Kidney (tissue), 14 donors: Measurements from ENCODE around the gene MSL3. TPM values are rescaled to one million over a fixed set of nuclear protein-coding genes. Genes with fewer than 3 reads are reported as not detected.

Source experiments
- DNase-seq, 5 donors: peaks; one replicate each; pipeline ENCODE4 v3.0.0-alpha.2; 2013 to 2020
- FAIRE-seq: peaks from 2 replicates; lab custom pipeline; 2012; peaks lifted over from hg19 to GRCh38; lab: Jason Lieb, UNC
- H3K27ac ChIP-seq, 2 donors: one replicate each; pipeline ENCODE4 v1.7.0; 2013; ENCODE audit warnings: low read depth in 2 of 2, low read length in 2 of 2, inconsistent platforms in 1 of 2
- H3K27me3 ChIP-seq: one replicate; pipeline ENCODE4 v1.7.1; 2013; ENCODE audit warnings: low read length, inconsistent platforms; ENCODE audit not compliant: control insufficient read depth, insufficient read depth
- H3K36me3 ChIP-seq, 3 donors: one replicate each; pipeline versions ENCODE4 v1.7.0 to v1.7.1; 2013; ENCODE audit warnings: low read length in 3 of 3, control low read depth in 1 of 3, inconsistent platforms in 1 of 3; ENCODE audit not compliant: insufficient read depth in 3 of 3, control insufficient read depth in 2 of 3
- H3K4me1 ChIP-seq, 3 donors: one replicate each; pipeline versions ENCODE4 v1.7.0 to v1.7.1; 2013; ENCODE audit warnings: low read length in 3 of 3, inconsistent platforms in 1 of 3, low read depth in 1 of 3; ENCODE audit not compliant: control insufficient read depth in 2 of 3, insufficient read depth in 2 of 3
- H3K4me3 ChIP-seq, 3 donors: one replicate each; pipeline versions ENCODE4 v1.7.0 to v1.8.1; 2013; ENCODE audit warnings: low read length in 3 of 3, control low read depth in 1 of 3, inconsistent platforms in 1 of 3
- H3K9ac ChIP-seq, 3 donors: one replicate each; pipeline versions ENCODE4 v1.7.0 to v1.7.1; 2013; ENCODE audit warnings: low read length in 3 of 3, control low read depth in 1 of 3, inconsistent platforms in 1 of 3
- H3K9me3 ChIP-seq, 3 donors: one replicate each; pipeline versions ENCODE4 v1.7.0 to v1.7.1; 2013; ENCODE audit warnings: low read length in 3 of 3, control low read depth in 1 of 3, inconsistent platforms in 1 of 3; ENCODE audit not compliant: control insufficient read depth in 2 of 3, insufficient read depth in 1 of 3
- CTCF ChIP-seq: IDR thresholded peaks from 3 replicates; pipeline ENCODE4 v1.5.1; 2012; ENCODE audit warnings: mild to moderate bottlenecking, moderate library complexity, borderline replicate concordance; ENCODE audit not compliant: insufficient read depth; ENCODE audit errors: extremely low read depth
- intact Hi-C: fragments of 100-400 bp; cut with DNase I; formaldehyde crosslinking; loops from one replicate; pipeline ENCODE4 v1.11.1; 2022
- polyA plus RNA-seq: library from polyadenylated mRNA; stranded (reverse); fragments of 350-450 nt; fragmentation: Illumina TruSeq; extraction: RNeasy Lipid Tissue Mini Kit (QIAGEN cat#74804); gene quantifications from one replicate; pipeline ENCODE4 v1.2.3, GENCODE V29; 2014; ENCODE audit warnings: low read depth, low replicate concordance; ENCODE audit not compliant: insufficient read depth
- total RNA-seq: library from RNA; stranded (reverse); fragmentation: NEBNext Ultra II Directional; extraction: Animal tissue kit (Norgen Biotek cat#: 25700); gene quantifications from one replicate; pipeline ENCODE4 v1.2.1, GENCODE V29; 2021
- donor health status: control.
- donor health status: control.
- donor health status: control.
- donor health status: control.
- donor health status: control.
- donor health status: DM: yes; HTN: yes; CAD: no.
- donor health status: Normal renal cell carcinoma (clear cell type).

The MSL3 gene
- total and polyA plus RNA-seq, 2 donors from 2014 or later = 16.3 to 27.1 TPM

- peak; percentile 97 for FAIRE-seq
Observed at GRCh38 chrX:11724122-11725017, 33.7 kb upstream of the MSL3 start.

GRCh38 chrX:11725631-11726442, 32.2 kb upstream of the MSL3 start:
- no peaks in the 10 kb centered on the region for H3K4me1 ChIP-seq
- no peak for FAIRE-seq
- no peaks in the 10 kb centered on the region for H3K9me3 ChIP-seq
- H3K27me3 ChIP-seq = no peaks in the 10 kb centered on the region
- no peak overlapping the region for H3K9ac ChIP-seq
- intact Hi-C loops = loop anchor here (10.0 kb wide), 1 partner anchor 191 kb away; no protein-coding TSS in a partner anchor
- no peak overlapping the region for H3K4me3 ChIP-seq
- no peak overlapping the region for H3K27ac ChIP-seq
- DNase-seq = no peak
- TF ChIP-seq CTCF = no peak
- H3K36me3 ChIP-seq = no peaks in the 10 kb centered on the region

More at GRCh38 chrX:11724122-11725017, 33.7 kb upstream of the MSL3 start:
- H3K27me3 ChIP-seq = no peaks in the 10 kb centered on the region
- intact Hi-C loops = loop anchor here (10.0 kb wide), 1 partner anchor 190 kb away; no protein-coding TSS in a partner anchor
- no peaks in the 10 kb centered on the region for H3K9me3 ChIP-seq
- H3K27ac ChIP-seq = no peak overlapping the region
- no peak overlapping the region for H3K4me3 ChIP-seq
- peak; percentile 65 for TF ChIP-seq CTCF
- no peak overlapping the region for H3K9ac ChIP-seq
- H3K4me1 ChIP-seq = no peaks in the 10 kb centered on the region
- no peaks in the 10 kb centered on the region for H3K36me3 ChIP-seq
- peak in 3 of 5 donors; percentile 27 to 58 (median 27) for DNase-seq

GRCh38 chrX:11728556-11728955, 29.5 kb upstream of the MSL3 start:
- DNase-seq (no peak), FAIRE-seq (no peak)
- no peaks in the 10 kb centered on the region for H3K9me3 ChIP-seq
- no peaks in the 10 kb centered on the region for H3K36me3 ChIP-seq
- intact Hi-C loops = loop anchor here (10.0 kb wide), 1 partner anchor 194 kb away; no protein-coding TSS in a partner anchor
- no peak overlapping the region for H3K27ac ChIP-seq
- TF ChIP-seq CTCF = no peak
- H3K4me3 ChIP-seq = no peak overlapping the region
- H3K27me3 ChIP-seq = peaks cover under 1% of the 10 kb centered on the region
- H3K4me1 ChIP-seq = no peaks in the 10 kb centered on the region
- no peak overlapping the region for H3K9ac ChIP-seq
